Stomach smooth muscle (tissue), 2 donors: ENCODE measurements around the gene PJA2.

ENCODE experiments used
- H3K27ac ChIP-seq: one replicate; pipeline ENCODE4 v1.7.0; 2013; ENCODE audit warnings: mild to moderate bottlenecking, low read length, inconsistent platforms
- H3K27me3 ChIP-seq, 2 donors: one replicate each; pipeline ENCODE4 v1.7.0; 2013; ENCODE audit warnings: low read length in 2 of 2; ENCODE audit not compliant: insufficient read depth in 2 of 2, control insufficient read depth in 1 of 2
- H3K36me3 ChIP-seq, 2 donors: one replicate each; pipeline ENCODE4 v1.7.0; 2013; ENCODE audit warnings: low read length in 2 of 2; ENCODE audit not compliant: control insufficient read depth in 2 of 2, insufficient read depth in 2 of 2
- H3K4me1 ChIP-seq: one replicate; pipeline ENCODE4 v1.7.0; 2013; ENCODE audit warnings: low read length; ENCODE audit not compliant: control insufficient read depth, insufficient read depth
- H3K4me3 ChIP-seq, 2 donors: one replicate each; pipeline ENCODE4 v1.7.0; 2013; ENCODE audit warnings: low read length in 2 of 2
- H3K9ac ChIP-seq, 2 donors: one replicate each; pipeline ENCODE4 v1.7.0; 2013; ENCODE audit warnings: low read length in 2 of 2, mild to moderate bottlenecking in 1 of 2
- H3K9me3 ChIP-seq, 2 donors: one replicate each; pipeline ENCODE4 v1.7.0; 2013; ENCODE audit warnings: low read length in 2 of 2; ENCODE audit not compliant: control insufficient read depth in 2 of 2
- donor health status: healthy.
- donor health status: Pancreatic carcinoma.

The PJA2 gene

GRCh38 chr5:109408991-109409843, 557 bp downstream of the PJA2 start:
- peak overlapping the region; percentile 70 to 97 for H3K4me3 ChIP-seq
- H3K4me1 ChIP-seq = peaks cover 25% of the 10 kb centered on the region
- H3K27ac ChIP-seq = peak overlapping the region; percentile 100
- no peaks in the 10 kb centered on the region for H3K27me3 ChIP-seq
- peak overlapping the region; percentile 90 to 99 for H3K9ac ChIP-seq
- H3K36me3 ChIP-seq = no peaks in the 10 kb centered on the region
- H3K9me3 ChIP-seq = no peaks in the 10 kb centered on the region

DNA sequence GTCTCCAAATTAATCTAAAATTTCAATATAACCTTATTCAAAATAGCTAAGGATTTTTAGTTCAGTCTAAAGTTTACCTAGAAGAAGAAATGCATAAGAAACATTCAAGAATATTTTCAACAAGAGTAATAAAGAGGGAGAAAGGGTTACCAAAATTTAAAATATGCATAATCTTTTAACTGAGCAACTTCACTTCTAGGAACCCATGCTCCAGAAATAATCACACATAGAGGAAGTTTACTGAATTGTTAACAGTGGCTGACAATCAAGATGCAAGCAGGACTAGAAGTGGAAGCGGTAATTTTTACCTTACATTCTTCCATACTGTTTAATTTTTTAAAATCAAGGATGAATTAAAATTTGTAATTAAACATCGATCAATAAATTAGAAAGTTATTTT, 1.9 kb downstream of the PJA2 start:
- Histone ChIP-seq H3K4me1 (peaks cover 16% of the 10 kb centered on the region), H3K27me3 (no peaks in the 10 kb centered on the region), H3K36me3 (no peaks in the 10 kb centered on the region), H3K4me3 (peak overlapping the region; percentile 70 to 97), H3K27ac (no peak overlapping the region), H3K9ac (peak overlapping the region; percentile 14 to 90), H3K9me3 (no peaks in the 10 kb centered on the region)

DNA sequence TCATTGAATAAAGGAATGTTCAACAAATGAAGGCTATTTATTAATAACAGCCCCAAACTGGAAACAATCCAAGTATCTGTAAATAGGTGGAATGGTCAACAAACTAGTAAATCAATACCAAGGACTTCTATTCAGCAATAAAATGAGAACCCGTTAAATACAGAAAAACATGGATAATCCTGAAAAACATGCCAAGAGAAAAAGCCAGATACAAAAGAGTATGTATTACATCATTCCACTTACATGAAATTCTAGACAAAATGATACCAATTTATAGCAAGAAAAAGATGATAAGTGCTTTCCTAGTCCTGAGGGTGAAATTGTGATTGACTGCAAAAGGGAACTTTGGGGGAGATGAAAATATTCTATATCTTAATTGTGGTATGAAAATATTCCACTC, 3.1 kb downstream of the PJA2 start:
- Histone ChIP-seq H3K36me3 (no peaks in the 10 kb centered on the region), H3K9ac (peak overlapping the region in 1 of 2 donors; percentile 90), H3K27me3 (no peaks in the 10 kb centered on the region), H3K4me1 (peaks cover 6% of the 10 kb centered on the region), H3K4me3 (peak overlapping the region; percentile 8 to 97), H3K9me3 (no peaks in the 10 kb centered on the region), H3K27ac (no peak overlapping the region)

DNA sequence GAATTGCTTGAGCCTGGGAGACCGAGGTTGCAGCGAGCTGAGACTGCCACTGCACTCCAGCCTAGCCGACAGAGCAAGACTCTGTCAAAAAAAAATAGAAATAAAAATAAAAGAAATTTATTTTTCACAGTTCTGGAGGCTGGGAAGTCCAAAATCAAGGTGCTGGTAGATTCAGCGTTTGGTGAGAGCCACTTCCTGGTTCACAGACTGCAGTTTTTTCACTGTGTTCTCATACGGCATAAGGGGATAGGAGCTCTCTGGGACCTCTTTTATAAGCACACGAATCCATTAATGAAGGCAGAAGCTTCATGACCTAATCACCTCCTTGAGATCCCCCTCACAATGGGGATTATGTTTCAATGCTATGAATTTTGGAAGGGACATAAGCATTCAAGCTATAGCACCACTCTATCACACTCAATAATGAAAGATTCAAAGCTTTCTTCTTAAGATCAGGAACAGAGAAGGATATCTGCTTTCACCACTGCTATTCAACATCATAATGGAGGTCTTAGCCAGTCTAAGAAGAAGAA, 5.3 kb downstream of the PJA2 start:
- Histone ChIP-seq H3K9ac (no peak overlapping the region), H3K9me3 (no peaks in the 10 kb centered on the region), H3K4me3 (peak overlapping the region in 1 of 2 donors; percentile 17), H3K36me3 (no peaks in the 10 kb centered on the region), H3K27ac (no peak overlapping the region), H3K27me3 (no peaks in the 10 kb centered on the region), H3K4me1 (peaks cover 3% of the 10 kb centered on the region)

DNA sequence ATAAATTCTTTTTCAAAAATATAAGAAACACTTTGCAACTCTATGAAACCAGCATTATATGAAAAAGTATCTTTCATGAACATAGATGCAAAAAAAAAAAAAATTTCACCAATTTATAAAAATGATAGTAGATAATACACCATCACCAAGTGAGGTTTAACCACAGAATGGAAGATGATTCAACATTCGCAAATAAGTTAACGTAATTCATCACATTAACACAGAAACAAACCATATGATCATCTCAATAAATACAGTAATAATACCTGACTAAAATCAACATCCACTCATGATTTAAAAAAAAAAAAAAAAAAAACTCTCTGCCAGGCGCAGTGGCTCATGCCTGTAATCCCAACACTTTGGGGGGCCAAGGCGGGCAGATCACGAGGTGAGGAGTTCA, 6.3 kb downstream of the PJA2 start:
- no peak overlapping the region for H3K9ac ChIP-seq
- no peaks in the 10 kb centered on the region for H3K27me3 ChIP-seq
- no peaks in the 10 kb centered on the region for H3K36me3 ChIP-seq
- H3K27ac ChIP-seq = no peak overlapping the region
- H3K9me3 ChIP-seq = no peaks in the 10 kb centered on the region
- H3K4me3 ChIP-seq = no peak overlapping the region
- peaks cover 9% of the 10 kb centered on the region for H3K4me1 ChIP-seq

DNA sequence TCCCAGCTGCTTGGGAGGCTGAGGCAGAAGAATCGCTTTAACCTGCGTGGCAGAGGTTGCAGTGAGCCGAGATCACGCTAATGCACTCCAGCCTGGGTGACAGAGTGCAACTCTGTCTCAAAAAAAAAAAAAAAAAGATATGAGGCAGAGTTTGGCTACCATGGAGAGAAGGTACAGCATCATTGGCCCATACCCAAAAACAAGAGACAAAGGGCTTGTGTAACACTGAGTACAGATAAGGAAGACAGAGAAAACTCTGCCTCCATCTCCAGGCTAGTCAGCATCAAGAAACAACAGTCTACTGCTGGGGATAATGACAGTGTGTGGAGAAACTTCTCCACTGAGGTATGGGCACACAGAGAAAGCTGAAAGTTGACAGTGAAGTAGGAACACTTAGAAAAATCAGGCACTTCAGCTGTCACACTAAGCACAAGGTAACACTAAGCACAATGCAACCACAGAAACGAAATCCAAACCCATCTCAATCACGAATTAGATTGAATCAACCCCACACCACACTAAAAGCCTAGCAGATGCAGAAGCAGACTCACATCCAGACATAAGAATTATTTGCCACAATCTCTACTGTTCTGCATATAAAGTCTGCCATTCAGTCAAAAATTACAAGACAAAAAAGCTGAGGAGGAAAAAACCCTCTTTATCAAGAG, 10.5 kb downstream of the PJA2 start:
- Histone ChIP-seq H3K9ac (no peak overlapping the region), H3K27me3 (no peaks in the 10 kb centered on the region), H3K27ac (peak overlapping the region; percentile 13), H3K4me3 (no peak overlapping the region), H3K9me3 (no peaks in the 10 kb centered on the region), H3K4me1 (peaks cover 12% of the 10 kb centered on the region), H3K36me3 (no peaks in the 10 kb centered on the region)

DNA sequence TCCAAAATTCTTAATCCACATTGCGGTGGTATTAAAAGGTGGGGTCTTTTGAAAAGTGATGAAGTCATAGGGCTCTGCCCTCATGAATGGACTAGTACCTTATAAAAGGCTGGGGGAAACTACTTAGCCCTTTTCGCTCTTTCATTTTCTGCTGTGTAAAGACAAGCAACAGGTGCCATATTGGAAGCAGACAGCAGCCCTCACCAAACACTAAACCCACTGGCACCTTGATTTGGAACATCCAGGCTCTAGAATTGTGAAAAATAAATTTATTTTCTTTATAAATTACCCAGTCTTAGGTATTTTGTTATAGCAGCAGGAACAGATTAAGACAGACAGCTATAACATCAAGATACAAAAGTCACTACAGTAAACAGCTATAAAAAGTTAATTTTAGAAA, 12.8 kb downstream of the PJA2 start:
- peaks cover 12% of the 10 kb centered on the region for H3K4me1 ChIP-seq
- H3K27me3 ChIP-seq = no peaks in the 10 kb centered on the region
- no peak overlapping the region for H3K9ac ChIP-seq
- no peak overlapping the region for H3K4me3 ChIP-seq
- H3K9me3 ChIP-seq = no peaks in the 10 kb centered on the region
- H3K36me3 ChIP-seq = no peaks in the 10 kb centered on the region
- H3K27ac ChIP-seq = no peak overlapping the region

GRCh38 chr5:109394806-109395205, 15.0 kb downstream of the PJA2 start:
- no peak overlapping the region for H3K9ac ChIP-seq
- H3K4me3 ChIP-seq = no peak overlapping the region
- no peaks in the 10 kb centered on the region for H3K9me3 ChIP-seq
- no peak overlapping the region for H3K27ac ChIP-seq
- H3K4me1 ChIP-seq = peaks cover 9% of the 10 kb centered on the region
- no peaks in the 10 kb centered on the region for H3K36me3 ChIP-seq
- H3K27me3 ChIP-seq = no peaks in the 10 kb centered on the region

DNA sequence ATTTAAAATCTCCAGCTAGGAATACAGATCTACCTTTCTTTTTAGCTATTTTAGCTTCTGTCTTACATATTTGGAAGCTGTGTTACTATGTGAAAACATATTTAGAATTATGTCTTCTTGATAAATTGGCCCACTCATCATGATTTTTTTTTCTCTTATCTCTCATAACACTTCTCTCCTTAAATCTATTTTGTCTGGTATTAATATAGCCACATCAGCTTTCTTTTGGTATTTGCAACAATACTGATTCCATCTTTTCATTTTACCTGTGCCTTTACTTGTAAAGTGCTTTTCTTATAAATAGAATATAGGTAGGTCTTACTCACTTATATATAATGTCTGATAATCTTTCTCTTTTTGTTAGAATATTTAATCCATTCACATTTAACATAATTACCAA, 19.6 kb downstream of the PJA2 start:
- H3K9ac ChIP-seq = no peak overlapping the region
- H3K27ac ChIP-seq = no peak overlapping the region
- no peaks in the 10 kb centered on the region for H3K27me3 ChIP-seq
- no peak overlapping the region for H3K4me3 ChIP-seq
- peaks cover 3% of the 10 kb centered on the region for H3K4me1 ChIP-seq
- H3K36me3 ChIP-seq = no peaks in the 10 kb centered on the region
- no peaks in the 10 kb centered on the region for H3K9me3 ChIP-seq

DNA sequence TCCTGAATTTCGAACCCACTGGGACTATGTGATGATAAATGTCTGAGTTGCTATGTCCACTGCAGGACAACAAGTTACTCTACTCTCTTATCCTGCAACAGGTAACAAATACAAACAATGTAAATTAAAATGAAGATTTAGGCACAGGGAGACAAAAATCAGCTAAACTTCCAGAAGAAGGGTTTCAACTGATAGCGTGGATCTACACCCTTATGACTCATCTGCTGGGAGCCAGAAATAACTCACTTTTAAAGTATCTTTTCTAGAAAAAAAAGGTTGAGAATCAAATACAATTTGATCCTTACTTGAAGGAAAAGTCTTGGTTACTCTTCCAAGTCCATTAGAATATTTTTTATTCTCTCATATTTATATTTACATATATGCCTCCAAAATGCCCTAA, 21.4 kb downstream of the PJA2 start:
- H3K36me3 ChIP-seq = no peaks in the 10 kb centered on the region
- H3K9me3 ChIP-seq = no peaks in the 10 kb centered on the region
- no peak overlapping the region for H3K27ac ChIP-seq
- no peaks in the 10 kb centered on the region for H3K27me3 ChIP-seq
- H3K4me1 ChIP-seq = peaks cover 3% of the 10 kb centered on the region
- no peak overlapping the region for H3K9ac ChIP-seq
- H3K4me3 ChIP-seq = no peak overlapping the region
